Endothelial cell of umbilical vein (primary cell): ENCODE results near the gene LYZL4. TPM values are rescaled to one million over a fixed set of nuclear protein-coding genes. Genes with fewer than 3 reads are reported as not detected.

Experiments
- BruUV-seq: library from RNA; stranded (reverse); fragments of 400-500 nt; replicated peaks from 2 replicates; lab custom pipeline; 2021; lab: Mats Ljungman, UMichigan
- CTCF ChIA-PET: fragments of 300-600, 350-600 bp; sonication (Branson Sonifier 250); formaldehyde crosslinking; loops from one replicate; lab custom pipeline; 2021; ENCODE audit warnings: antibody characterized with exemption, inconsistent platforms; lab: Charles Lee
- POLR2A ChIA-PET: fragments of 300-600, 350-600 bp; sonication (Branson Sonifier 250); formaldehyde crosslinking; loops from one replicate; lab custom pipeline; 2021; ENCODE audit warnings: antibody characterized with exemption, inconsistent platforms; lab: Charles Lee
- DNase-seq: peaks from one replicate; pipeline ENCODE4 v3.0.0-alpha.2; 2011; ENCODE audit warnings: low read depth, low spot score
- FAIRE-seq: peaks from 2 replicates; lab custom pipeline; 2011; peaks lifted over from hg19 to GRCh38; lab: Jason Lieb, UNC
- H2AFZ ChIP-seq: 2 replicates; pipeline ENCODE4 v1.6.0; 2012; ENCODE audit warnings: low read depth, low read length, control low read depth, inconsistent platforms
- H3K27ac ChIP-seq: 2 replicates; pipeline ENCODE4 v1.5.1; 2011; ENCODE audit warnings: low read depth, mild to moderate bottlenecking, control low read depth, low read length, moderate library complexity; ENCODE audit not compliant: insufficient read depth
- H3K27me3 ChIP-seq, 2 experiments: 2 replicates each; pipeline versions ENCODE4 v1.6.0 to v1.6.1; 2011; ENCODE audit warnings: low read length in 2 of 2, mixed read lengths in 1 of 2; ENCODE audit not compliant: control insufficient read depth in 2 of 2, insufficient read depth in 2 of 2
- H3K36me3 ChIP-seq, 2 experiments: 2 replicates in 1 of 2; 3 replicates in 1 of 2; pipeline ENCODE4 v1.5.1; 2011; ENCODE audit warnings: low read length in 2 of 2, mild to moderate bottlenecking in 1 of 2, moderate library complexity in 1 of 2; ENCODE audit not compliant: control insufficient read depth in 2 of 2, insufficient read depth in 2 of 2; ENCODE audit errors: extremely low read depth in 1 of 2
- H3K4me1 ChIP-seq: 3 replicates; pipeline ENCODE4 v1.5.1; 2011; ENCODE audit warnings: mild to moderate bottlenecking, low read length; ENCODE audit not compliant: control insufficient read depth, insufficient read depth; ENCODE audit errors: extremely low read depth
- H3K4me2 ChIP-seq: 2 replicates; pipeline ENCODE4 v1.6.1; 2011; ENCODE audit warnings: low read length, control low read depth, mixed read lengths; ENCODE audit not compliant: insufficient read depth
- H3K4me3 ChIP-seq, 3 experiments: fragments of 200-600 bp in 1 of 3; sonication (generic), shearing (Covaris generic) in 1 of 3; replicated peaks in 1 of 3; 2 replicates each; pipeline ENCODE4 v1.5.1; 2011 to 2016; ENCODE audit warnings: control low read depth in 3 of 3, low read length in 3 of 3, mild to moderate bottlenecking in 2 of 3, inconsistent platforms in 1 of 3, low read depth in 1 of 3, moderate library complexity in 1 of 3; ENCODE audit not compliant: insufficient read depth in 1 of 3
- H3K79me2 ChIP-seq: 2 replicates; pipeline ENCODE4 v1.6.0; 2012; ENCODE audit warnings: low read length, inconsistent platforms; ENCODE audit not compliant: control insufficient read depth, insufficient read depth
- H3K9ac ChIP-seq: replicated peaks from 2 replicates; pipeline ENCODE3; 2011; ENCODE audit warnings: low read length, control low read depth; ENCODE audit not compliant: insufficient read depth; ENCODE audit errors: extremely low read depth
- H3K9me1 ChIP-seq: replicated peaks from 3 replicates; pipeline ENCODE4 v1.6.0; 2011; ENCODE audit warnings: mild to moderate bottlenecking, low read length; ENCODE audit not compliant: control insufficient read depth, insufficient read depth; ENCODE audit errors: extremely low read depth
- H3K9me3 ChIP-seq: replicated peaks from 2 replicates; pipeline ENCODE4 v1.5.1; 2012; ENCODE audit warnings: low read length, inconsistent platforms; ENCODE audit not compliant: control insufficient read depth, insufficient read depth
- H4K20me1 ChIP-seq: replicated peaks from 2 replicates; pipeline ENCODE3; 2011; ENCODE audit warnings: mild to moderate bottlenecking, low read length; ENCODE audit not compliant: control insufficient read depth, insufficient read depth; ENCODE audit errors: extremely low read depth
- EZH2 ChIP-seq: IDR thresholded peaks from 2 replicates; pipeline ENCODE4 v1.6.1; 2012; ENCODE audit warnings: borderline replicate concordance, low read depth, mild to moderate bottlenecking, moderate library complexity, low read length, inconsistent platforms; ENCODE audit not compliant: severe bottlenecking
- FOS ChIP-seq: IDR thresholded peaks from 2 replicates; pipeline ENCODE4 v1.6.1; 2011; ENCODE audit warnings: mild to moderate bottlenecking, low read length, moderate library complexity, borderline replicate concordance; ENCODE audit not compliant: insufficient read depth
- GATA2 ChIP-seq: IDR thresholded peaks from 2 replicates; pipeline ENCODE4 v1.7.0; 2011; ENCODE audit warnings: low read depth, mild to moderate bottlenecking, moderate library complexity, mixed read lengths, low read length; ENCODE audit not compliant: insufficient read length, insufficient read depth
- JUN ChIP-seq: IDR thresholded peaks from 2 replicates; pipeline ENCODE4 v1.6.1; 2011; ENCODE audit warnings: borderline replicate concordance, low read depth; ENCODE audit not compliant: insufficient read length, insufficient read depth
- MYC ChIP-seq: IDR thresholded peaks from one replicate; pipeline ENCODE4 v1.6.1; 2011; ENCODE audit warnings: mild to moderate bottlenecking, low read depth, low read length
- POLR2A ChIP-seq: IDR thresholded peaks from 2 replicates; pipeline ENCODE4 v1.6.1; 2012; ENCODE audit warnings: low read depth, mild to moderate bottlenecking, control low read depth, low read length
- POLR2AphosphoS5 ChIP-seq: IDR thresholded peaks from 2 replicates; pipeline ENCODE4 v1.6.1; 2012; ENCODE audit warnings: low read depth, mild to moderate bottlenecking, control low read depth, low read length, moderate library complexity; ENCODE audit not compliant: insufficient read depth
- dilution Hi-C: fragments of 300-500 bp; cut with MboI; formaldehyde crosslinking; loops from one replicate; pipeline ENCODE4 v1.15.0; 2019; ENCODE audit warnings: low sequenced_read_pairs; ENCODE audit not compliant: extremely low pct_ligation_motif_present
- intact Hi-C: fragments of 100-400 bp; cut with micrococcal nuclease; formaldehyde crosslinking; loops from one replicate; pipeline ENCODE4 v1.10.0; 2022
- polyA plus RNA-seq, 4 experiments: library from polyadenylated mRNA; depleted of rRNA in 3 of 4; stranded (reverse) in 3 of 4; unstranded in 1 of 4; fragments of >200 nt; gene quantifications; 2 replicates each; pipeline versions ENCODE4 v1.2.1 to v1.2.3, GENCODE V29; 2011 to 2012; ENCODE audit warnings: missing spikeins in 1 of 4
- total RNA-seq: library from RNA; stranded (reverse); gene quantifications from 2 replicates; pipeline ENCODE4 v1.2.3, GENCODE V29; 2021
- TF ChIP-seq, protein P1 (sequence below): IDR thresholded peaks from 2 replicates; pipeline ENCODE4 v1.6.1; 2011; ENCODE audit not compliant: insufficient read depth, insufficient read length
- TF ChIP-seq, protein P2 (sequence below), 2 donors: IDR thresholded peaks; 1 replicate in 1 of 2; 2 replicates in 1 of 2; pipeline ENCODE4 v1.5.1; 2011; ENCODE audit warnings: low read length in 2 of 2, mild to moderate bottlenecking in 2 of 2, moderate library complexity in 2 of 2, control low read depth in 1 of 2, inconsistent platforms in 1 of 2, low read depth in 1 of 2; ENCODE audit not compliant: insufficient read depth in 1 of 2; ENCODE audit errors: extremely low read depth in 1 of 2

LYZL4 gene
- total and polyA plus RNA-seq, 2 donors (not counting 3 experiments of a cell fraction or from before 2014, with no cell fraction given) = 0.41 TPM; not detected in 1

DNA sequence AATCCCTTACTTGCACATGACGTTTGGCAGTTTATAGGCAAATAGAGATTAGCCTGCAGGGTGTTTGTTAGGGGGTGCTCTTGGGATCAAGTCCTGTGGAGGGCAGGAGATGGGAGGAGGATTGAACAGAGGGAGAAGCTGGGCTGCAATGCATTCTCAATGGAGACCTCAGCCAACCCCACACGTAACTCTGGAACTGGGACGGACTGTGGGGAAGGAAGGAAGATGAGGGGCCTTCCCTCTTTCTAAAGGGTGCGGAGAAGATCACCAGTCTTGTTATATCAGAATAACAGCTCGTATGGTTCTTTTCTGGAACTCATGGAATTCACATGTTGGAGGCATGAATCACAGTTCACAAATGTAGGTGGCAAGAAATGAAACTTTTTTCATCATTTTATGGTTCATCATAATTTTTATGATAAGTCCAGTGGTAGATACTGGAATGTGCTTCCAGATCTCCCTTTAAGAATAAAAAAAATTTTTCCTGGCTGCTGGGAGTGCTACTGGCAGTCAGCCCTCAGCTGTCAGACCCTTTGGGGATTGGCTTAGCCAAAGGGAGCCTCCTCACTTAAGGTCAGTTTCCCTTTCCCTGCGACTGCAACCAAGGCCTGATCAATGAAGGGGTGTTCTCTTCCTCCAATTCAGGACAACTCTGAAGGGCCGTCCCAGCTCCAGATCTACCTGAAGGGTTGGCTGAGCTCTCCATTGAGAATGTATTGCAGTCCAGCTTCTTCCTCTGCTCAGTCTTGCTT, 20.5 kb upstream of the LYZL4 start:
- Histone ChIP-seq H3K9ac (no peak overlapping the region), H3K4me1 (no peaks in the 10 kb centered on the region), H2AFZ (no peak overlapping the region), H3K79me2 (no peaks in the 10 kb centered on the region), H3K36me3 (no peaks in the 10 kb centered on the region), H3K9me1 (no peaks in the 10 kb centered on the region), H3K4me3 (no peak overlapping the region), H3K9me3 (no peaks in the 10 kb centered on the region), H3K27ac (no peak overlapping the region), H3K27me3 (peaks cover 0 to 6% of the 10 kb centered on the region in 2 experiments), H4K20me1 (no peaks in the 10 kb centered on the region), H3K4me2 (no peak overlapping the region)
- CTCF ChIA-PET = interaction anchor here (0.6 kb wide), 1 partner anchor 184 kb away, joined by 3 read pairs; no protein-coding TSS in a partner anchor
- no TSS peak for BruUV-seq
- no peak for FAIRE-seq
- dilution Hi-C loops (no loop called here), intact Hi-C loops (no loop called here)
- POLR2A ChIA-PET = no interaction called here
- no peak for TF ChIP-seq MYC
- TF ChIP-seq POLR2AphosphoS5 = no peak
- TF ChIP-seq, protein P1, sequence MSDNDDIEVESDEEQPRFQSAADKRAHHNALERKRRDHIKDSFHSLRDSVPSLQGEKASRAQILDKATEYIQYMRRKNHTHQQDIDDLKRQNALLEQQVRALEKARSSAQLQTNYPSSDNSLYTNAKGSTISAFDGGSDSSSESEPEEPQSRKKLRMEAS = no peak
- no peak for TF ChIP-seq POLR2A
- no peak for TF ChIP-seq EZH2
- TF ChIP-seq FOS = no peak
- no peak for TF ChIP-seq GATA2
- TF ChIP-seq, protein P2, sequence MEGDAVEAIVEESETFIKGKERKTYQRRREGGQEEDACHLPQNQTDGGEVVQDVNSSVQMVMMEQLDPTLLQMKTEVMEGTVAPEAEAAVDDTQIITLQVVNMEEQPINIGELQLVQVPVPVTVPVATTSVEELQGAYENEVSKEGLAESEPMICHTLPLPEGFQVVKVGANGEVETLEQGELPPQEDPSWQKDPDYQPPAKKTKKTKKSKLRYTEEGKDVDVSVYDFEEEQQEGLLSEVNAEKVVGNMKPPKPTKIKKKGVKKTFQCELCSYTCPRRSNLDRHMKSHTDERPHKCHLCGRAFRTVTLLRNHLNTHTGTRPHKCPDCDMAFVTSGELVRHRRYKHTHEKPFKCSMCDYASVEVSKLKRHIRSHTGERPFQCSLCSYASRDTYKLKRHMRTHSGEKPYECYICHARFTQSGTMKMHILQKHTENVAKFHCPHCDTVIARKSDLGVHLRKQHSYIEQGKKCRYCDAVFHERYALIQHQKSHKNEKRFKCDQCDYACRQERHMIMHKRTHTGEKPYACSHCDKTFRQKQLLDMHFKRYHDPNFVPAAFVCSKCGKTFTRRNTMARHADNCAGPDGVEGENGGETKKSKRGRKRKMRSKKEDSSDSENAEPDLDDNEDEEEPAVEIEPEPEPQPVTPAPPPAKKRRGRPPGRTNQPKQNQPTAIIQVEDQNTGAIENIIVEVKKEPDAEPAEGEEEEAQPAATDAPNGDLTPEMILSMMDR (IDR thresholded peaks at IDR 0.05; ENCODE audit: extremely low read depth in 1 of 2, insufficient read depth in 1 of 2, low read depth in 1 of 2, low read length in 2 of 2) = no peak
- TF ChIP-seq JUN = no peak
- no peak for DNase-seq
